PC-3 (cell line): Measurements from ENCODE around the gene AFF1. TPM values are rescaled to one million over a fixed set of nuclear protein-coding genes. Genes with fewer than 3 reads are reported as not detected.

Experiments used
- ATAC-seq: fragments of 200-7000 bp; cut with Tn5 transposase; 2 replicates; pipeline ENCODE4 v1.9.1; 2020; ENCODE audit warnings: mild to moderate bottlenecking, moderate library complexity
- BruUV-seq: library from RNA; stranded (reverse); fragments of 400-500 nt; replicated peaks from 2 replicates; lab custom pipeline; 2021; lab: Mats Ljungman, UMichigan
- CTCF ChIA-PET: fragments of 300-600 bp; sonication (Branson Sonifier 250); formaldehyde crosslinking; loops from one replicate; lab custom pipeline; 2022; ENCODE audit warnings: antibody characterized with exemption; lab: Charles Lee
- POLR2A ChIA-PET: fragments of 300-600 bp; sonication (Branson Sonifier 250); formaldehyde crosslinking; loops from one replicate; lab custom pipeline; 2022; ENCODE audit warnings: antibody characterized with exemption; ENCODE audit not compliant: unreplicated experiment; lab: Charles Lee
- DNase-seq: peaks from one replicate; pipeline ENCODE4 v3.0.0-alpha.2; 2015
- H2AFZ ChIP-seq: fragments of 300-600 bp; sonication (generic); 2 replicates; pipeline ENCODE4 v1.6.0; 2016; ENCODE audit warnings: antibody characterized with exemption, low read length
- H3F3A ChIP-seq: fragments of 300-600 bp; sonication (generic); one replicate; pipeline ENCODE4 v1.6.0; 2017; ENCODE audit warnings: antibody characterized with exemption, low read length, control low read depth, mild to moderate bottlenecking; ENCODE audit not compliant: unreplicated experiment
- H3K27ac ChIP-seq: fragments of 300-600 bp; sonication (generic); 2 replicates; pipeline ENCODE4 v1.5.1; 2016; ENCODE audit warnings: mild to moderate bottlenecking, low read length
- H3K27me3 ChIP-seq: fragments of 300-600 bp; sonication (generic); 2 replicates; pipeline ENCODE4 v1.6.1; 2016; ENCODE audit warnings: low read length, mixed read lengths
- H3K36me3 ChIP-seq: fragments of 300-600 bp; sonication (generic); 2 replicates; pipeline ENCODE4 v1.6.1; 2016; ENCODE audit warnings: low read depth, mixed run types, low read length, mixed read lengths
- H3K4me1 ChIP-seq: fragments of 300-600 bp; sonication (generic); 2 replicates; pipeline ENCODE4 v1.5.1; 2016; ENCODE audit warnings: low read length; ENCODE audit not compliant: insufficient read depth
- H3K4me2 ChIP-seq: fragments of 300-600 bp; sonication (generic); 2 replicates; pipeline ENCODE4 v1.6.0; 2016; ENCODE audit warnings: low read length
- H3K4me3 ChIP-seq: fragments of 300-600 bp; sonication (generic); 2 replicates; pipeline ENCODE4 v1.5.1; 2016; ENCODE audit warnings: mild to moderate bottlenecking, low read length, mixed read lengths
- H3K79me2 ChIP-seq: fragments of 300-600 bp; sonication (generic); 2 replicates; pipeline ENCODE4 v1.6.1; 2017; ENCODE audit warnings: low read length, mixed read lengths
- H3K9ac ChIP-seq: fragments of 300-600 bp; sonication (generic); 2 replicates; pipeline ENCODE4 v1.6.0; 2016; ENCODE audit warnings: mild to moderate bottlenecking, low read length
- H3K9me2 ChIP-seq: fragments of 300-600 bp; sonication (generic); replicated peaks from 2 replicates; pipeline ENCODE4 v1.6.1; 2016; ENCODE audit warnings: mixed run types, low read length, mixed read lengths
- H3K9me3 ChIP-seq: fragments of 300-600 bp; sonication (generic); 2 replicates; pipeline ENCODE4 v1.6.1; 2016; ENCODE audit warnings: low read length, mixed read lengths
- H4K20me1 ChIP-seq: fragments of 300-600 bp; sonication (generic); 2 replicates; pipeline ENCODE4 v1.6.1; 2016; ENCODE audit warnings: low read length, mixed read lengths
- EZH2 ChIP-seq: fragments of 300-600 bp; sonication (generic); IDR thresholded peaks from one replicate; pipeline ENCODE4 v1.6.1; 2017; ENCODE audit warnings: antibody characterized with exemption, mild to moderate bottlenecking, low read length; ENCODE audit not compliant: unreplicated experiment
- EZH2phosphoT487 ChIP-seq: fragments of 300-600 bp; sonication (generic); IDR thresholded peaks from 2 replicates; pipeline ENCODE4 v1.6.1; 2018; ENCODE audit warnings: mild to moderate bottlenecking, antibody characterized with exemption, low read length, borderline replicate concordance
- intact Hi-C: fragments of 100-400 bp; cut with micrococcal nuclease; formaldehyde crosslinking; loops from 2 replicates; pipeline ENCODE4 v1.9.0; 2023
- total RNA-seq: library from RNA; depleted of rRNA; stranded (reverse); fragments of >200 nt; gene quantifications from 2 replicates; pipeline ENCODE4 v1.2.3, GENCODE V29; 2014
- TF ChIP-seq, protein P1 (sequence below): fragments of 300-600 bp; sonication (generic); conservative IDR thresholded peaks from 2 replicates; pipeline ENCODE4 v1.5.1; 2017; ENCODE audit warnings: antibody characterized with exemption, low read depth, mild to moderate bottlenecking, low read length

The AFF1 gene
- total RNA-seq, 1 experiment from 2014 or later, result 8.1 TPM

- ChIA-PET CTCF (no interaction called here), POLR2A (no interaction called here)
- no peaks in the 10 kb centered on the region for H3K9me3 ChIP-seq
- H3K27ac ChIP-seq, result no peak overlapping the region
- no peak overlapping the region for H3K9ac ChIP-seq
- no peaks in the 10 kb centered on the region for H3K36me3 ChIP-seq
- intact Hi-C loops, result no loop called here
- H3K9me2 ChIP-seq, result no peaks in the 10 kb centered on the region
- DNase-seq, result no peak
- H3K27me3 ChIP-seq, result no peaks in the 10 kb centered on the region
- TF ChIP-seq EZH2phosphoT487 (no peak), EZH2 (no peak)
- TF ChIP-seq, protein P1, sequence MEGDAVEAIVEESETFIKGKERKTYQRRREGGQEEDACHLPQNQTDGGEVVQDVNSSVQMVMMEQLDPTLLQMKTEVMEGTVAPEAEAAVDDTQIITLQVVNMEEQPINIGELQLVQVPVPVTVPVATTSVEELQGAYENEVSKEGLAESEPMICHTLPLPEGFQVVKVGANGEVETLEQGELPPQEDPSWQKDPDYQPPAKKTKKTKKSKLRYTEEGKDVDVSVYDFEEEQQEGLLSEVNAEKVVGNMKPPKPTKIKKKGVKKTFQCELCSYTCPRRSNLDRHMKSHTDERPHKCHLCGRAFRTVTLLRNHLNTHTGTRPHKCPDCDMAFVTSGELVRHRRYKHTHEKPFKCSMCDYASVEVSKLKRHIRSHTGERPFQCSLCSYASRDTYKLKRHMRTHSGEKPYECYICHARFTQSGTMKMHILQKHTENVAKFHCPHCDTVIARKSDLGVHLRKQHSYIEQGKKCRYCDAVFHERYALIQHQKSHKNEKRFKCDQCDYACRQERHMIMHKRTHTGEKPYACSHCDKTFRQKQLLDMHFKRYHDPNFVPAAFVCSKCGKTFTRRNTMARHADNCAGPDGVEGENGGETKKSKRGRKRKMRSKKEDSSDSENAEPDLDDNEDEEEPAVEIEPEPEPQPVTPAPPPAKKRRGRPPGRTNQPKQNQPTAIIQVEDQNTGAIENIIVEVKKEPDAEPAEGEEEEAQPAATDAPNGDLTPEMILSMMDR, result no peak
- no peak overlapping the region for H3K4me2 ChIP-seq
- no peaks in the 10 kb centered on the region for H3K4me1 ChIP-seq
- ATAC-seq, result no peak
- H3K79me2 ChIP-seq, result no peaks in the 10 kb centered on the region
- no peak overlapping the region for H2AFZ ChIP-seq
- BruUV-seq, result no TSS peak
- no peak overlapping the region for H3K4me3 ChIP-seq
- H3F3A ChIP-seq, result no peaks in the 10 kb centered on the region
- H4K20me1 ChIP-seq, result no peaks in the 10 kb centered on the region
Observed at GRCh38 chr4:86917212-86918039, 17.4 kb upstream of the AFF1 start.

GRCh38 chr4:86918539-86919072 is 16.2 kb upstream of the AFF1 start:
- H3F3A ChIP-seq, result no peaks in the 10 kb centered on the region
- POLR2A ChIA-PET, result no interaction called here

More at GRCh38 chr4:86918539-86919072, 16.2 kb upstream of the AFF1 start:
- no peak overlapping the region for H3K4me3 ChIP-seq
- no peaks in the 10 kb centered on the region for H3K27me3 ChIP-seq
- H4K20me1 ChIP-seq, result no peaks in the 10 kb centered on the region
- intact Hi-C loops, result no loop called here
- H3K36me3 ChIP-seq, result no peaks in the 10 kb centered on the region
- no peak overlapping the region for H2AFZ ChIP-seq
- no TSS peak for BruUV-seq
- H3K4me2 ChIP-seq, result no peak overlapping the region
- TF ChIP-seq, protein P1, result no peak
- TF ChIP-seq EZH2 (no peak), EZH2phosphoT487 (no peak)
- H3K9me2 ChIP-seq, result no peaks in the 10 kb centered on the region
- CTCF ChIA-PET, result no interaction called here
- ATAC-seq (no peak), DNase-seq (no peak)
- no peaks in the 10 kb centered on the region for H3K4me1 ChIP-seq
- no peak overlapping the region for H3K27ac ChIP-seq
- H3K9ac ChIP-seq, result no peak overlapping the region
- H3K9me3 ChIP-seq, result no peaks in the 10 kb centered on the region
- H3K79me2 ChIP-seq, result no peaks in the 10 kb centered on the region
